ENCODE results near the gene OTUB2. TPM values are rescaled to one million over a fixed set of nuclear protein-coding genes. Genes with fewer than 3 reads are reported as not detected.

Gene OTUB2
- polyA plus RNA-seq, 1 of the 3 experiments (the other 2 are of a cell fraction) = 1.4 TPM

- TF ChIP-seq IRF3 (IDR thresholded peaks at IDR 0.05; ENCODE audit: low read depth, low read length) (no peak), TAF1 (IDR thresholded peaks at IDR 0.05; ENCODE audit: borderline replicate concordance, low read depth, low read length) (no peak), FOXM1 (IDR thresholded peaks at IDR 0.05; ENCODE audit: low read depth) (no peak), MXI1 (IDR thresholded peaks at IDR 0.05; ENCODE audit: low read depth, low read length) (no peak), NRF1 (IDR thresholded peaks at IDR 0.05; ENCODE audit: low read depth, low read length) (no peak), RXRA (IDR thresholded peaks at IDR 0.05; ENCODE audit: borderline replicate concordance, low read depth) (no peak), MAX (IDR thresholded peaks at IDR 0.05; ENCODE audit: low read depth) (peak; percentile 47; the same call in 1 of the 2 replicates), MEF2A (IDR thresholded peaks at IDR 0.05; ENCODE audit: borderline replicate concordance, low read depth) (no peak), TEAD4 (IDR thresholded peaks at IDR 0.05; ENCODE audit: borderline replicate concordance, insufficient read depth) (0 out of 2 replicates have a peak, but pooled peaks have one; percentile 20), YY1 (IDR thresholded peaks at IDR 0.05; ENCODE audit: low read depth) (no peak)
These were observed 41.1 kb upstream of the OTUB2 start (continued) for GRCh38 chr14:93984987-93985410.

GRCh38 chr14:93986955-93987354 lies 39.2 kb upstream of the OTUB2 start:
- POLR2A ChIA-PET = no interaction called here
- WGBS (ENCODE audit: low lambda C conversion rate) = 82% methylated on average over 5 of the region's 9 CpGs
- Histone ChIP-seq H3K79me2 (ENCODE audit: insufficient read depth) (no peaks in the 10 kb centered on the region), H3K4me2 (no peak overlapping the region), H3F3A (replicated peaks; ENCODE audit: insufficient read depth) (no peaks in the 10 kb centered on the region), H3K27me3 (ENCODE audit: insufficient read depth) (no peaks in the 10 kb centered on the region), H3K9me3 (no peaks in the 10 kb centered on the region), H3K9ac (no peak overlapping the region), H4K20me1 (ENCODE audit: insufficient read depth) (no peaks in the 10 kb centered on the region), H3K4me3 (ENCODE audit: low read depth in 2 of 2, low read length in 1 of 2) (no peak overlapping the region), H3K27ac (ENCODE audit: low read depth in 2 of 2, low read length in 1 of 2) (no peak overlapping the region), H3K4me1 (ENCODE audit: control insufficient read depth in 1 of 2, insufficient read depth in 2 of 2, low read depth in 1 of 2, low read length in 1 of 2) (peaks cover 5 to 7% of the 10 kb centered on the region in 2 experiments; a peak in 2 of 4 replicates), H3K9me2 (no peaks in the 10 kb centered on the region), H3K36me3 (replicated peaks in 1 of 2; ENCODE audit: control insufficient read depth in 1 of 2, insufficient read depth in 2 of 2, low read length in 1 of 2) (no peaks in the 10 kb centered on the region), H2AFZ (ENCODE audit: low read depth) (no peak overlapping the region)
- no peak for DNase-seq
- CTCF ChIA-PET = interaction anchor here (1.1 to 6.5 kb wide), 5 partner anchors 10 to 150 kb away, joined by 3 to 38 read pairs (median 4); partner anchors contain the start of gene CCDC197
- TF ChIP-seq GABPA (IDR thresholded peaks at IDR 0.05; ENCODE audit: low read depth) (no peak), RCOR1 (IDR thresholded peaks at IDR 0.05; ENCODE audit: low read length) (no peak), FOXJ3 (CRISPR knock-in tag; IDR thresholded peaks at IDR 0.05) (no peak), RFX5 (IDR thresholded peaks at IDR 0.05; ENCODE audit: low read length) (no peak), CHD2 (IDR thresholded peaks at IDR 0.05; ENCODE audit: low read length, partially characterized antibody) (no peak), MAX (IDR thresholded peaks at IDR 0.05; ENCODE audit: low read depth) (no peak), ZBTB33 (IDR thresholded peaks at IDR 0.05; ENCODE audit: borderline replicate concordance, low read depth) (no peak), USF2 (IDR thresholded peaks at IDR 0.05; ENCODE audit: borderline replicate concordance, low read depth, low read length) (no peak), POLR2AphosphoS5 (IDR thresholded peaks at IDR 0.05; ENCODE audit: low read depth, low read length) (no peak), RAD21 (IDR thresholded peaks at IDR 0.05; ENCODE audit: low read length) (no peak), TAF1 (IDR thresholded peaks at IDR 0.05; ENCODE audit: borderline replicate concordance, low read depth, low read length) (no peak), ELF1 (IDR thresholded peaks at IDR 0.05) (no peak), CTCF (IDR thresholded peaks at IDR 0.05) (no peak), MXI1 (IDR thresholded peaks at IDR 0.05; ENCODE audit: low read depth, low read length) (no peak), YY1 (IDR thresholded peaks at IDR 0.05; ENCODE audit: low read depth) (no peak), REST (IDR thresholded peaks at IDR 0.05; ENCODE audit: low read depth, low read length) (no peak)
